GM10266 (cell line): Measurements from ENCODE around the gene ZBTB7C.

Experiments
- DNase-seq: peaks from one replicate; pipeline ENCODE4 v3.0.0; 2012; ENCODE audit errors: extremely low spot score
- TF ChIP-seq, protein P1 (sequence below): IDR thresholded peaks from 2 replicates; pipeline ENCODE4 v1.5.1; 2012; ENCODE audit warnings: mild to moderate bottlenecking, low read depth; ENCODE audit not compliant: control insufficient read depth, insufficient read depth; ENCODE audit errors: missing control alignments

ZBTB7C gene

DNA sequence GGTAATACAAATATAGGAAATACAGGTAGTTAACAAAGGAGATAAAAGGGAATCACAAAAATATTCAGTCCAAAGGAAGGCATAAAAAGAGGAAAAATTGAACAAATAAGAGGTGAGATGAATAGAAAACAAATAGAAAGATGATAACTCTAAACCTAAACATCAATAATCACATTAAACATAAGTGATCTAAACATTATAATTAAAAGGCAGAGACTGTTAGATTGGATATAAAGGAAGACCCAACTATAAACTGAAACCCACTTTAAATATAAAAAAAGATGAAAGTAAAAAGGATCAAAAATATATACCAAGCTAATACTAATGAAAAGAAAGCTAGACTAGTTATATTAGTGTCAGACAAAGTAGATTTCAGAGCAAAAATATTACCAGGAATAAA lies 152.3 kb downstream of the ZBTB7C start:
- no peak for DNase-seq
- TF ChIP-seq, protein P1, sequence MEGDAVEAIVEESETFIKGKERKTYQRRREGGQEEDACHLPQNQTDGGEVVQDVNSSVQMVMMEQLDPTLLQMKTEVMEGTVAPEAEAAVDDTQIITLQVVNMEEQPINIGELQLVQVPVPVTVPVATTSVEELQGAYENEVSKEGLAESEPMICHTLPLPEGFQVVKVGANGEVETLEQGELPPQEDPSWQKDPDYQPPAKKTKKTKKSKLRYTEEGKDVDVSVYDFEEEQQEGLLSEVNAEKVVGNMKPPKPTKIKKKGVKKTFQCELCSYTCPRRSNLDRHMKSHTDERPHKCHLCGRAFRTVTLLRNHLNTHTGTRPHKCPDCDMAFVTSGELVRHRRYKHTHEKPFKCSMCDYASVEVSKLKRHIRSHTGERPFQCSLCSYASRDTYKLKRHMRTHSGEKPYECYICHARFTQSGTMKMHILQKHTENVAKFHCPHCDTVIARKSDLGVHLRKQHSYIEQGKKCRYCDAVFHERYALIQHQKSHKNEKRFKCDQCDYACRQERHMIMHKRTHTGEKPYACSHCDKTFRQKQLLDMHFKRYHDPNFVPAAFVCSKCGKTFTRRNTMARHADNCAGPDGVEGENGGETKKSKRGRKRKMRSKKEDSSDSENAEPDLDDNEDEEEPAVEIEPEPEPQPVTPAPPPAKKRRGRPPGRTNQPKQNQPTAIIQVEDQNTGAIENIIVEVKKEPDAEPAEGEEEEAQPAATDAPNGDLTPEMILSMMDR: no peak

DNA sequence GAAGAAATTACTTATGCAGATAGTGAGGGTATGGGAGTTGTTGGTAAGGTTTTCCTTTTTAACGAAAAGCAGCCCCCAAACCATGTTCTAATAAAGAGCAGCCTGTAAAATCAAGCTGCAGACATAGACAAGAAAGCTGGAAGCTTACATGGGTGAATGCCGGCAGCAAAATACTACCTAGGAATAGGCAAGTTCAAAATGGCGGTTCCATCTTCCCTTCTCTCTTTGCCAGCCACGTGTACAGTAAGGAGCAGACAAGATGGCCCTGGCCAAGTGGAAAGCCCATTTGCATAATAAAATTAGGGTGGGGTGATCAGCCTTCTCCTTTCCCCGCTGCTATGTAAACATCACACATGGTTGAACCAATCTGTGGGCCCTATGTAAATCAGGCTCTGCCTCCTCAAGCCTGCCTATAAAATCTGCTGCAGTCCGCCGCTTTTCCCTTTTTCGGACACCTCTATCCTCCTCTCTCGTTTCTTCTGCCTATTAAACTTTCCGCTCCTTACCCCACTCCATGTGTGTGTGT lies 155.0 kb downstream of the ZBTB7C start:
- TF ChIP-seq, protein P1: no peak
- no peak for DNase-seq

DNA sequence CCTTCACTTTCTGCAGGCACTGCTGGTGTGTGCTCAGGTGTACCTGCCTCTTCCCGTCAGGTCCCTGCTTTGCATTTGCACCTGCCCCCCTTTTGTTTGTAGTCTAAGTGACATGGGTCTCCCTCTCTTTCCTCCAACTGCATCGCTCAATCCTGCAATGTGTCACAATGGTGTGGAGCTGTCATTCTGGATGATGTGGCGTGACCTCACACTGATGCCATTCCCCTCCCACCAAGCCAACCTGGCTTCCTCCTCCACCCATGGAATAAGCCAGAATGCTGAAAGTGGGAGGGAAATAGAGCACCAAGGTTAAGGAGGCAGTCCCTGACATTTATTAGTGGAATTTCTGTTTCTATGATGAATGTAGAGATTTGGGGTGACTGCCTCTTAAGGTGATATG lies 156.7 kb downstream of the ZBTB7C start:
- TF ChIP-seq, protein P1: no peak
- no peak for DNase-seq

DNA sequence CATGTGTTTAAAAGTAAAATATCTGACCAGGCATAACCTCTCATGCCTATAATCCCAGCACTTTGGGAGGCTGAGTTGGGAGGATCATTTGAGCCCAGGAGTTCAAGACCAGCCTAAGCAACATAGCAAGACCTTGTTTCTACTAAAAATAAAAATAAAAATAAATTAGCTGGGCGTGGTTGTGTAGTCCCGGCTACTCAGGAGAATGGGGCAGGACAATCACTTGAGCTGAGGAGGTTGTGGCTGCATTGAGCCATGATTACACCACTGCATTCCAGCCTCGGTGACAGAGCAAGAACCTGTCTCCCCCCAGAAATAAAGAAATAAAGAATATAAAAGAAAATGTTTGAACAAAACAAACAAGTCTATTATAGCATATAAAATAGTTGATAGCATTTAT lies 158.3 kb downstream of the ZBTB7C start:
- DNase-seq: no peak

DNA sequence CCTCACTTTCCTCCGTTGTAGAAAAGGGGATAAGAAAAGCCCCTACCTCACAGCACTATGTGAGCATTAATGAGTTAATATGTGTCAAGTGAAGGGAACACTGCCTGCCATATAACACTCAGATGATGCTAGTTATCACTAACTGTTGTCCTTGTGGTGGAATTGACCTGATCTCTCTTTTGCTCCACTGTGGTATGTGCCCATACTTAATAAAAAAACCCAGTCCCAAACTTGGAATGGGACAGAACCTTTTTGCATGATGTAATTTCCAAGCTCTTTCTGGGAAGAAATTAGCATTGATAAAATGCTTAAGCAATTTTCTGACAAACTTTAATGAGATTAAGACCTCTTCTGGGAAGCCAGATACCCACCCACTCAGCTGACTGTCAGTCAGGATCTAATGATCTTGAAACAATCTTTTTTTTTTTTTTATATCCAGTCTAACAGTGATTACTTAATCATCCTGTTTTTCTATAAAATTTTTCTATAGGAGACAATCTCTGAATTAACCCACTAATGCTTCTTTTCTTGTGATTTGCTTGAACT lies 158.7 kb downstream of the ZBTB7C start:
- TF ChIP-seq, protein P1: no peak
- no peak for DNase-seq

More for the DNA sequence above, 158.3 kb downstream of the ZBTB7C start:
- TF ChIP-seq, protein P1: no peak

DNA sequence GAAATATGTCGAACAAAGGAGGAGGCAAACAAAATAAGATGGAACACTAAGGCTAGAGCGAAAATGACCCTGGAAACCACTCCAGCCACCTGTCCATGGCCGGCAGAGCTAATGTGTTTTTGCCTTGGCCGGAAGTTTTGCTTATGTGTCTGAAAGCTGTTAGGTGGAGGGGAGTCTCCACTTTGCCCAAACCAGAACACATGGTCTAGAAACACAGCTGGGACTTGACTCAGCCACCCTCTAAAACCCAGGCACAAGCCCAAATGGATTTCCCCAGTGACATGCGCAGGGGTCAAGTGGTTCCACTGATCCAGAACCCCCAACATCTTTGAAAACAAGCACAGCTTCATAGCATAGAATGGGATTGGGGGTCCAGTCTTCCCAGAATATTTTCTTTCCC lies 159.3 kb downstream of the ZBTB7C start:
- TF ChIP-seq, protein P1: no peak
- DNase-seq: no peak

DNA sequence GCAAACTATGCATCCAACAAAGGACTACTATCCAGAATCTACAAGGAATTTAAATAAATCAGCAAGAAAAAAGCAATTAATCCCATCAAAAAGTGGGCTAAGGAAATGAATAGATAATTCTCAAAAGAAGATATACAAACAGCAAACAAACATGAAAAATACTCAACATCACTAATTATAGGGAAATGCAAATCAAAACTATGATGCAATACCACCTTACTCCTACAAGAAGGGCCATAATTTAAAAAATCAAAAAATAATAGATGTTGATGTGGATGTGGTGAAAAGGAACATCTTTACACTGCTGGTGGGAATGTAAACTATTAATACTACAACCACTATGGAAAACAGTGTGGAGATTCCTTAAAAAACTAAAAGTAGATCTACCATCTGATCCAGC lies 164.7 kb downstream of the ZBTB7C start:
- TF ChIP-seq, protein P1: no peak

More for the DNA sequence above, 164.7 kb downstream of the ZBTB7C start:
- DNase-seq: no peak
